ENCODE results near the gene NFE2. TPM values are rescaled to one million over a fixed set of nuclear protein-coding genes. Genes with fewer than 3 reads are reported as not detected.
A peak's percentile ranks its signal among the peaks of the same experiment; 100 is the strongest.
"Not testable (repeated sequence)": the region's sequence is repeated elsewhere in the genome, so short reads cannot be mapped to it uniquely, and the experiment has no call there.

The NFE2 gene
- total RNA-seq, 1 donor from 2014 or later, result 0.49 TPM

GRCh38 chr12:54324617-54325441, 24.0 kb upstream of the NFE2 start, which contains the start of gene COPZ1:
TSS of gene COPZ1 (plus strand) at chr12:54325131. CDS start at chr12:54325164, 33 bp downstream.
- Mint-ChIP-seq H3K4me3 (ENCODE audit: unreplicated experiment) (peak within 1 kb of the TSS; percentile 99), H3K36me3 (ENCODE audit: low read depth, unreplicated experiment) (no peaks in the 10 kb centered on the region), H3K4me1 (ENCODE audit: unreplicated experiment) (peaks cover 26% of the 10 kb centered on the region), H3K27ac (ENCODE audit: unreplicated experiment) (peak within 1 kb of the TSS; percentile 99), H3K27me3 (ENCODE audit: unreplicated experiment) (peaks cover 2% of the 10 kb centered on the region), H3K9me3 (ENCODE audit: unreplicated experiment) (no peaks in the 10 kb centered on the region)
- TF ChIP-seq, protein P1, sequence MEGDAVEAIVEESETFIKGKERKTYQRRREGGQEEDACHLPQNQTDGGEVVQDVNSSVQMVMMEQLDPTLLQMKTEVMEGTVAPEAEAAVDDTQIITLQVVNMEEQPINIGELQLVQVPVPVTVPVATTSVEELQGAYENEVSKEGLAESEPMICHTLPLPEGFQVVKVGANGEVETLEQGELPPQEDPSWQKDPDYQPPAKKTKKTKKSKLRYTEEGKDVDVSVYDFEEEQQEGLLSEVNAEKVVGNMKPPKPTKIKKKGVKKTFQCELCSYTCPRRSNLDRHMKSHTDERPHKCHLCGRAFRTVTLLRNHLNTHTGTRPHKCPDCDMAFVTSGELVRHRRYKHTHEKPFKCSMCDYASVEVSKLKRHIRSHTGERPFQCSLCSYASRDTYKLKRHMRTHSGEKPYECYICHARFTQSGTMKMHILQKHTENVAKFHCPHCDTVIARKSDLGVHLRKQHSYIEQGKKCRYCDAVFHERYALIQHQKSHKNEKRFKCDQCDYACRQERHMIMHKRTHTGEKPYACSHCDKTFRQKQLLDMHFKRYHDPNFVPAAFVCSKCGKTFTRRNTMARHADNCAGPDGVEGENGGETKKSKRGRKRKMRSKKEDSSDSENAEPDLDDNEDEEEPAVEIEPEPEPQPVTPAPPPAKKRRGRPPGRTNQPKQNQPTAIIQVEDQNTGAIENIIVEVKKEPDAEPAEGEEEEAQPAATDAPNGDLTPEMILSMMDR (IDR thresholded peaks at IDR 0.05; ENCODE audit: unreplicated experiment), result peak; percentile 82
- peak; percentile 88 for DNase-seq (ENCODE audit: low spot score)

- TF ChIP-seq, protein P1 (IDR thresholded peaks at IDR 0.05; ENCODE audit: unreplicated experiment), result no peak
- Mint-ChIP-seq H3K27me3 (ENCODE audit: unreplicated experiment) (peaks cover 2% of the 10 kb centered on the region), H3K4me1 (ENCODE audit: unreplicated experiment) (peaks cover 11% of the 10 kb centered on the region), H3K27ac (ENCODE audit: unreplicated experiment) (no peak overlapping the region), H3K4me3 (ENCODE audit: unreplicated experiment) (no peak overlapping the region), H3K9me3 (ENCODE audit: unreplicated experiment) (no peaks in the 10 kb centered on the region), H3K36me3 (ENCODE audit: low read depth, unreplicated experiment) (no peaks in the 10 kb centered on the region)
- DNase-seq (ENCODE audit: low spot score), result no peak
These were observed 20.5 kb upstream of the NFE2 start for GRCh38 chr12:54321363-54321762.

- not testable (repeated sequence) for H3K27me3 Mint-ChIP-seq (ENCODE audit: unreplicated experiment); H3K9me3 Mint-ChIP-seq (ENCODE audit: unreplicated experiment); H3K4me3 Mint-ChIP-seq (ENCODE audit: unreplicated experiment); DNase-seq (ENCODE audit: low spot score); H3K27ac Mint-ChIP-seq (ENCODE audit: unreplicated experiment); H3K4me1 Mint-ChIP-seq (ENCODE audit: unreplicated experiment); H3K36me3 Mint-ChIP-seq (ENCODE audit: low read depth, unreplicated experiment)
These were observed 11.5 kb upstream of the NFE2 start for GRCh38 chr12:54312309-54312708.

GRCh38 chr12:54311051-54311450, 10.2 kb upstream of the NFE2 start:
- Mint-ChIP-seq H3K27ac (ENCODE audit: unreplicated experiment) (no peak overlapping the region), H3K4me1 (ENCODE audit: unreplicated experiment) (no peaks in the 10 kb centered on the region), H3K27me3 (ENCODE audit: unreplicated experiment) (no peaks in the 10 kb centered on the region), H3K4me3 (ENCODE audit: unreplicated experiment) (no peak overlapping the region), H3K9me3 (ENCODE audit: unreplicated experiment) (no peaks in the 10 kb centered on the region), H3K36me3 (ENCODE audit: low read depth, unreplicated experiment) (no peaks in the 10 kb centered on the region)
- DNase-seq (ENCODE audit: low spot score), result no peak
- TF ChIP-seq, protein P1 (IDR thresholded peaks at IDR 0.05; ENCODE audit: unreplicated experiment), result no peak

DNA sequence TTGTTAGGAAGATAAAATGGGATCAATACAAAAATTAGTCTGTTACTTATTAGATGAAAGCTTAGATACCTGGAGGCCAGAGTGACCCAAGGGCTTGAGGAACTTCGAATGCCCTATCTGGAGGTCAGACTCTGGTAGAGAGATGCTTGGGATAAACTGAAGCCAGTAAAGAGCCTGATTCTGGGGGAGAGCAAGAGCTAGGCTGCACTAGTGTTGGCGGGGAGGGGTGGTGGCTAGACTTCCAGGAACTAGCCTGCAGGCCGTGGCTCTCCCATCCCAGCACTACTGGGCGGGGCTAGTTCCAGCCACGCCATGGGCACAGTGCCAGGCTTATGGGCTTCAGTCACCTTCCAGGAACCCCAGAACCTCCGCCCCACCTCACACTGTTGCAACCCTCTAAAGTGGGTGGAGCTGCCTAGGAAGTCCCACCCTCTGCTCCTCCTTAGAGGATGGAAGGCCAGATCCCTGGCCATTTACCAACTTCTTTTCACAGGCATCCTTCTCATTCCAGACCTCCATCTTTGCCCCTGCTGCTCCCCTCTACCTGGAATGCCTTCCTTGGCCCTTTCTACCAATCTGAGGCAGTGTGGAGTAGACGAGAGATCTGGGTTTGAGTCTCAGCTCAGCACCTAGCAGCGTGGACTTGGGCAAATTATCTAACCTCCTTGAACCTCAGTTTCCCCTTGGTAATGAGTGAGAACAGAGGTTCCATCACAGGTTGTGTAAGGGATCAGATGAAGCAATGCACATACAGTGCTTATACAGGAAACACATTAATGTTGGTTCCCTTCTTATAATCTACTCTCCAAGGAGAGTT, 6.3 kb upstream of the NFE2 start:
- Mint-ChIP-seq H3K9me3 (ENCODE audit: unreplicated experiment) (no peaks in the 10 kb centered on the region), H3K27ac (ENCODE audit: unreplicated experiment) (no peak overlapping the region), H3K27me3 (ENCODE audit: unreplicated experiment) (peaks cover 4% of the 10 kb centered on the region), H3K36me3 (ENCODE audit: low read depth, unreplicated experiment) (no peaks in the 10 kb centered on the region), H3K4me1 (ENCODE audit: unreplicated experiment) (peaks cover 6% of the 10 kb centered on the region), H3K4me3 (ENCODE audit: unreplicated experiment) (no peak overlapping the region)
- DNase-seq (ENCODE audit: low spot score), result no peak
- TF ChIP-seq, protein P1 (IDR thresholded peaks at IDR 0.05; ENCODE audit: unreplicated experiment), result no peak
